ENCODE data around the gene PRSS16. TPM values are rescaled to one million over a fixed set of nuclear protein-coding genes. Genes with fewer than 3 reads are reported as not detected.

The PRSS16 gene
- total and polyA plus RNA-seq, 9 of the 15 experiments (the other 6 are each of a cell fraction or from before 2014, with no cell fraction given): 4.5 to 21.3 (median 12.1) TPM

DNA sequence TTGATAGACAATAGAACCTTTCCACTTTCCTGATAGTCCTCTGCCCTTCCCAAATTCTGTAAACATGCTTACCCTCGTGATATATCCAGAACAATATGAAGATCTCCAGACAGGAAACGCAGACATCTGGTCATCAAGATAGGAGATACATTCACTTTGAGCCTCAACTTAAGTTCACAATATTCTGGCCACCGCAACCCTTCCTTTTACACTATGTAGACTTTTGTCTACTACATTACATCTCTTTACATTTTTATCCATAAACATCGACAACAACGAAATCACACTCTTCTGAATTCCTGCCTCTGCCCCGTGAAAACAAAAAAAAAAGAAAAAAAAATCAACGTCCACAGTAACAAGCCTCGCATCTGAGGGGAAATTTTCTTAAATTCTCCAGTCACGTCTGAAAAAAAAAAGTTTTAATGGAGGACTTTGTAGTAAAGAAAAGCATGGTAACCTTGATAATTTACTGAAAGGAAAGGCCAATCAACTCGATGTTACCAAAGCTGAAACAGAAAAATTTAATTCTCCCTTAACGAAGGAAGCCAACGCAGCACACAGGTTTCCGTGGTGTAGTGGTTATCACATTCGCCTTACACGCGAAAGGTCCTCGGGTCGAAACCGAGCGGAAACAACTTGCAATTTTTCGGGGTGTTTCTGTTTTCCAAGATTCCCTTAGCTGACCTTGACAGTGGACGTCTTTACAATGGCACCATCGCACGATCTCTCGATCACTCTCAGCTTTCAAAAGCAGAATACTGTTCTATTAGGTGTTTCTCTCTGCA lies 42.8 kb downstream of the PRSS16 start:
- POLR2A ChIA-PET: interaction anchor here (0.7 to 1.8 kb wide), 5 partner anchors 13 to 187 kb away, joined by 3 to 4 read pairs (median 3); a partner anchor contains a TSS
- Histone ChIP-seq H3K4me2 (ENCODE audit: insufficient read depth, low read length) (peak overlapping the region; percentile 78), H2AFZ (ENCODE audit: low read depth, low read length) (peak overlapping the region; percentile 82), H3K9me3 (replicated peaks; ENCODE audit: control insufficient read depth, insufficient read depth, low read depth, low read length) (no peaks in the 10 kb centered on the region), H3K4me1 (replicated peaks in 1 of 2; ENCODE audit: control insufficient read depth in 2 of 2, insufficient read depth in 2 of 2, low read length in 2 of 2) (peaks cover 17 to 25% of the 10 kb centered on the region in 2 experiments; a peak in 3 of 5 replicates), H3K4me3 (peak overlapping the region; percentile 29), H3K36me3 (ENCODE audit: control insufficient read depth, insufficient read depth, low read length) (no peaks in the 10 kb centered on the region), H3K27ac (ENCODE audit: extremely low read depth, low read depth, low read length) (peak overlapping the region; percentile 70), H4K20me1 (replicated peaks; ENCODE audit: control insufficient read depth, insufficient read depth, low read length) (no peaks in the 10 kb centered on the region), H3K9ac (ENCODE audit: insufficient read depth in 1 of 2, low read depth in 2 of 2, low read length in 2 of 2) (peak overlapping the region; percentile 64 to 74; a peak in 3 of 4 replicates), H3K79me2 (ENCODE audit: control insufficient read depth, insufficient read depth, low read length) (no peaks in the 10 kb centered on the region), H3K27me3 (ENCODE audit: control insufficient read depth in 2 of 2, insufficient read depth in 2 of 2, low read length in 2 of 2) (no peaks in the 10 kb centered on the region), H3K9me1 (ENCODE audit: control insufficient read depth, insufficient read depth, low read length) (no peaks in the 10 kb centered on the region)
- BruUV-seq (replicated peaks): TSS peak; percentile 100
- intact Hi-C loops (cut with micrococcal nuclease) (loop anchor here (2.0 to 10.0 kb wide), 2 partner anchors 53 to 395 kb away; no protein-coding TSS in a partner anchor), in situ Hi-C loops (cut with MboI) (no loop called here)
- peak; percentile 68 to 95 (median 77) for DNase-seq (ENCODE audit: extremely low read depth in 1 of 4, low spot score in 3 of 4)
- peak; percentile 82 for FAIRE-seq
- peak; percentile 71 for ATAC-seq
- under 1% methylated on average over 25 of the region's 25 CpGs for WGBS (ENCODE audit: insufficient coverage, low coverage, missing lambda C conversion rate)
- CTCF ChIA-PET (ENCODE audit: low intra/inter-chr PET ratio): interaction anchor here (1.3 kb wide), 1 partner anchor 183 kb away, joined by 3 read pairs; the partner anchor contains the start of gene ZNF184
- no peak for TF ChIP-seq TSC22D4 (tag; IDR thresholded peaks at IDR 0.05)
- peak; percentile 73 for TF ChIP-seq CBFA2T2 (conservative IDR thresholded peaks at IDR 0.05)
- TF ChIP-seq SAP30 (IDR thresholded peaks at IDR 0.05; ENCODE audit: borderline replicate concordance, insufficient read depth, low read depth, low read length, poor library complexity, severe bottlenecking): no peak
- TF ChIP-seq, protein P1, sequence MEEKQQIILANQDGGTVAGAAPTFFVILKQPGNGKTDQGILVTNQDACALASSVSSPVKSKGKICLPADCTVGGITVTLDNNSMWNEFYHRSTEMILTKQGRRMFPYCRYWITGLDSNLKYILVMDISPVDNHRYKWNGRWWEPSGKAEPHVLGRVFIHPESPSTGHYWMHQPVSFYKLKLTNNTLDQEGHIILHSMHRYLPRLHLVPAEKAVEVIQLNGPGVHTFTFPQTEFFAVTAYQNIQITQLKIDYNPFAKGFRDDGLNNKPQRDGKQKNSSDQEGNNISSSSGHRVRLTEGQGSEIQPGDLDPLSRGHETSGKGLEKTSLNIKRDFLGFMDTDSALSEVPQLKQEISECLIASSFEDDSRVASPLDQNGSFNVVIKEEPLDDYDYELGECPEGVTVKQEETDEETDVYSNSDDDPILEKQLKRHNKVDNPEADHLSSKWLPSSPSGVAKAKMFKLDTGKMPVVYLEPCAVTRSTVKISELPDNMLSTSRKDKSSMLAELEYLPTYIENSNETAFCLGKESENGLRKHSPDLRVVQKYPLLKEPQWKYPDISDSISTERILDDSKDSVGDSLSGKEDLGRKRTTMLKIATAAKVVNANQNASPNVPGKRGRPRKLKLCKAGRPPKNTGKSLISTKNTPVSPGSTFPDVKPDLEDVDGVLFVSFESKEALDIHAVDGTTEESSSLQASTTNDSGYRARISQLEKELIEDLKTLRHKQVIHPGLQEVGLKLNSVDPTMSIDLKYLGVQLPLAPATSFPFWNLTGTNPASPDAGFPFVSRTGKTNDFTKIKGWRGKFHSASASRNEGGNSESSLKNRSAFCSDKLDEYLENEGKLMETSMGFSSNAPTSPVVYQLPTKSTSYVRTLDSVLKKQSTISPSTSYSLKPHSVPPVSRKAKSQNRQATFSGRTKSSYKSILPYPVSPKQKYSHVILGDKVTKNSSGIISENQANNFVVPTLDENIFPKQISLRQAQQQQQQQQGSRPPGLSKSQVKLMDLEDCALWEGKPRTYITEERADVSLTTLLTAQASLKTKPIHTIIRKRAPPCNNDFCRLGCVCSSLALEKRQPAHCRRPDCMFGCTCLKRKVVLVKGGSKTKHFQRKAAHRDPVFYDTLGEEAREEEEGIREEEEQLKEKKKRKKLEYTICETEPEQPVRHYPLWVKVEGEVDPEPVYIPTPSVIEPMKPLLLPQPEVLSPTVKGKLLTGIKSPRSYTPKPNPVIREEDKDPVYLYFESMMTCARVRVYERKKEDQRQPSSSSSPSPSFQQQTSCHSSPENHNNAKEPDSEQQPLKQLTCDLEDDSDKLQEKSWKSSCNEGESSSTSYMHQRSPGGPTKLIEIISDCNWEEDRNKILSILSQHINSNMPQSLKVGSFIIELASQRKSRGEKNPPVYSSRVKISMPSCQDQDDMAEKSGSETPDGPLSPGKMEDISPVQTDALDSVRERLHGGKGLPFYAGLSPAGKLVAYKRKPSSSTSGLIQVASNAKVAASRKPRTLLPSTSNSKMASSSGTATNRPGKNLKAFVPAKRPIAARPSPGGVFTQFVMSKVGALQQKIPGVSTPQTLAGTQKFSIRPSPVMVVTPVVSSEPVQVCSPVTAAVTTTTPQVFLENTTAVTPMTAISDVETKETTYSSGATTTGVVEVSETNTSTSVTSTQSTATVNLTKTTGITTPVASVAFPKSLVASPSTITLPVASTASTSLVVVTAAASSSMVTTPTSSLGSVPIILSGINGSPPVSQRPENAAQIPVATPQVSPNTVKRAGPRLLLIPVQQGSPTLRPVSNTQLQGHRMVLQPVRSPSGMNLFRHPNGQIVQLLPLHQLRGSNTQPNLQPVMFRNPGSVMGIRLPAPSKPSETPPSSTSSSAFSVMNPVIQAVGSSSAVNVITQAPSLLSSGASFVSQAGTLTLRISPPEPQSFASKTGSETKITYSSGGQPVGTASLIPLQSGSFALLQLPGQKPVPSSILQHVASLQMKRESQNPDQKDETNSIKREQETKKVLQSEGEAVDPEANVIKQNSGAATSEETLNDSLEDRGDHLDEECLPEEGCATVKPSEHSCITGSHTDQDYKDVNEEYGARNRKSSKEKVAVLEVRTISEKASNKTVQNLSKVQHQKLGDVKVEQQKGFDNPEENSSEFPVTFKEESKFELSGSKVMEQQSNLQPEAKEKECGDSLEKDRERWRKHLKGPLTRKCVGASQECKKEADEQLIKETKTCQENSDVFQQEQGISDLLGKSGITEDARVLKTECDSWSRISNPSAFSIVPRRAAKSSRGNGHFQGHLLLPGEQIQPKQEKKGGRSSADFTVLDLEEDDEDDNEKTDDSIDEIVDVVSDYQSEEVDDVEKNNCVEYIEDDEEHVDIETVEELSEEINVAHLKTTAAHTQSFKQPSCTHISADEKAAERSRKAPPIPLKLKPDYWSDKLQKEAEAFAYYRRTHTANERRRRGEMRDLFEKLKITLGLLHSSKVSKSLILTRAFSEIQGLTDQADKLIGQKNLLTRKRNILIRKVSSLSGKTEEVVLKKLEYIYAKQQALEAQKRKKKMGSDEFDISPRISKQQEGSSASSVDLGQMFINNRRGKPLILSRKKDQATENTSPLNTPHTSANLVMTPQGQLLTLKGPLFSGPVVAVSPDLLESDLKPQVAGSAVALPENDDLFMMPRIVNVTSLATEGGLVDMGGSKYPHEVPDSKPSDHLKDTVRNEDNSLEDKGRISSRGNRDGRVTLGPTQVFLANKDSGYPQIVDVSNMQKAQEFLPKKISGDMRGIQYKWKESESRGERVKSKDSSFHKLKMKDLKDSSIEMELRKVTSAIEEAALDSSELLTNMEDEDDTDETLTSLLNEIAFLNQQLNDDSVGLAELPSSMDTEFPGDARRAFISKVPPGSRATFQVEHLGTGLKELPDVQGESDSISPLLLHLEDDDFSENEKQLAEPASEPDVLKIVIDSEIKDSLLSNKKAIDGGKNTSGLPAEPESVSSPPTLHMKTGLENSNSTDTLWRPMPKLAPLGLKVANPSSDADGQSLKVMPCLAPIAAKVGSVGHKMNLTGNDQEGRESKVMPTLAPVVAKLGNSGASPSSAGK (IDR thresholded peaks at IDR 0.05): no peak; the same call in 1 of the 2 replicates
- TF ChIP-seq BRD9 (IDR thresholded peaks at IDR 0.05; ENCODE audit: low read depth, partially characterized antibody): peak; percentile 95

Data from K562 (cell line).